Left lung (tissue), 10 donors: ENCODE measurements around the gene C11orf68. TPM values are rescaled to one million over a fixed set of nuclear protein-coding genes. Genes with fewer than 3 reads are reported as not detected.

ENCODE experiments used
- ATAC-seq: fragments of 200-7000 bp; cut with Tn5 transposase; one replicate; pipeline ENCODE4 v1.9.1; 2020; ENCODE audit warnings: moderate library complexity
- DNase-seq, 4 donors: peaks; one replicate each; pipeline ENCODE4 v3.0.0-alpha.2; 2013 to 2020
- H3K27ac ChIP-seq, 2 donors: fragments of 200-600 bp; sonication (generic) in 1 of 2; one replicate each; pipeline versions ENCODE4 v1.5.0 to v1.8.0; 2020 to 2021
- H3K27me3 ChIP-seq, 2 donors: fragments of 200-600 bp; sonication (generic) in 1 of 2; one replicate each; pipeline versions ENCODE4 v1.5.0 to v1.8.0; 2020 to 2021
- H3K36me3 ChIP-seq, 2 donors: fragments of 200-600 bp; sonication (generic) in 1 of 2; one replicate each; pipeline versions ENCODE4 v1.5.0 to v1.8.0; 2020 to 2021
- H3K4me1 ChIP-seq, 2 donors: fragments of 200-600 bp; one replicate each; pipeline ENCODE4 v1.8.0; 2021
- H3K4me3 ChIP-seq, 2 donors: fragments of 200-600 bp; sonication (generic) in 1 of 2; one replicate each; pipeline versions ENCODE4 v1.5.0 to v1.8.0; 2020 to 2021; ENCODE audit warnings: mild to moderate bottlenecking in 1 of 2
- H3K9me3 ChIP-seq, 2 donors: fragments of 200-600 bp; sonication (generic) in 1 of 2; one replicate each; pipeline versions ENCODE4 v1.5.0 to v1.8.0; 2020 to 2021
- CTCF ChIP-seq, 2 donors: fragments of 200-600 bp; sonication (generic) in 1 of 2; IDR thresholded peaks; one replicate each; pipeline versions ENCODE4 v1.5.0 to v1.8.0; 2021; ENCODE audit warnings: antibody characterized with exemption in 2 of 2
- intact Hi-C, 2 donors: fragments of 100-400 bp; cut with DNase I; formaldehyde crosslinking; loops; one replicate each; pipeline versions ENCODE4 v1.11.2 to v1.14.2; 2022
- polyA plus RNA-seq, 6 donors: library from polyadenylated mRNA; unstranded; fragments of 120-200 nt; gene quantifications; one replicate each; pipeline ENCODE4 v1.2.1, GENCODE V29; 2013; ENCODE audit not compliant: insufficient read length in 6 of 6
- total RNA-seq, 2 donors: library from RNA; stranded (reverse); fragmentation: NEBNext Ultra II Directional; extraction: Animal tissue kit (Norgen Biotek cat#: 25700); gene quantifications; one replicate each; pipeline ENCODE4 v1.2.1, GENCODE V29; 2021
- donor health status: DM: no; HTN: yes; CAD: no.
- donor health status: DM: no; HTN: no; CAD: no.

Gene C11orf68
- total and polyA plus RNA-seq, 8 donors: 29.6 to 36.9 (median 34.2) TPM

GRCh38 chr11:65899356-65900124, 19.3 kb downstream of the C11orf68 start:
- no peak for TF ChIP-seq CTCF (IDR thresholded peaks at IDR 0.05)

GRCh38 chr11:65898656-65899355, 20.1 kb downstream of the C11orf68 start:
- peak overlapping the region; percentile 43 to 70 for H3K4me3 ChIP-seq
- H3K27ac ChIP-seq: peak overlapping the region in 1 of 2 donors; percentile 89

More at GRCh38 chr11:65899356-65900124, 19.3 kb downstream of the C11orf68 start:
- ATAC-seq (peak; percentile 59), DNase-seq (peak in 3 of 4 donors; percentile 48 to 96 (median 75))
- H3K9me3 ChIP-seq: no peaks in the 10 kb centered on the region
- H3K36me3 ChIP-seq: peaks cover 0 to 20% of the 10 kb centered on the region in 2 donors
- peak overlapping the region; percentile 34 to 89 for H3K27ac ChIP-seq
- H3K27me3 ChIP-seq: peaks cover 0 to 7% of the 10 kb centered on the region in 2 donors
- intact Hi-C loops: no loop called here
- H3K4me1 ChIP-seq: peaks cover 9 to 55% of the 10 kb centered on the region in 2 donors
- peak overlapping the region; percentile 43 to 70 for H3K4me3 ChIP-seq

GRCh38 chr11:65897020-65897471, 21.8 kb downstream of the C11orf68 start:
- Histone ChIP-seq H3K4me3 (no peak overlapping the region), H3K27ac (no peak overlapping the region), H3K4me1 (peaks cover 9 to 80% of the 10 kb centered on the region in 2 donors), H3K36me3 (peaks cover 0 to 27% of the 10 kb centered on the region in 2 donors), H3K9me3 (no peaks in the 10 kb centered on the region), H3K27me3 (peaks cover 0 to 7% of the 10 kb centered on the region in 2 donors)
- TF ChIP-seq CTCF (IDR thresholded peaks at IDR 0.05): no peak
- DNase-seq (no peak), ATAC-seq (no peak)
- intact Hi-C loops: no loop called here

More at GRCh38 chr11:65898656-65899355, 20.1 kb downstream of the C11orf68 start:
- Histone ChIP-seq H3K9me3 (no peaks in the 10 kb centered on the region), H3K27me3 (peaks cover 0 to 7% of the 10 kb centered on the region in 2 donors), H3K4me1 (peaks cover 9 to 63% of the 10 kb centered on the region in 2 donors), H3K36me3 (peaks cover 0 to 20% of the 10 kb centered on the region in 2 donors)
- TF ChIP-seq CTCF (IDR thresholded peaks at IDR 0.05): no peak
- peak in 1 of 4 donors; percentile 10 for DNase-seq
- no peak for ATAC-seq
- intact Hi-C loops: no loop called here

GRCh38 chr11:65896034-65896999, 22.5 kb downstream of the C11orf68 start:
- ATAC-seq: no peak
- intact Hi-C loops: no loop called here
- no peak overlapping the region for H3K27ac ChIP-seq
- H3K9me3 ChIP-seq: no peaks in the 10 kb centered on the region
- DNase-seq: peak in 1 of 4 donors; percentile 66
- no peak for TF ChIP-seq CTCF (IDR thresholded peaks at IDR 0.05)
- peaks cover 0 to 30% of the 10 kb centered on the region in 2 donors for H3K36me3 ChIP-seq
- H3K4me1 ChIP-seq: peaks cover 14 to 88% of the 10 kb centered on the region in 2 donors
- peaks cover 0 to 7% of the 10 kb centered on the region in 2 donors for H3K27me3 ChIP-seq
- H3K4me3 ChIP-seq: no peak overlapping the region
